ENCODE measurements around the gene ZMAT3.

ZMAT3 gene

DNA sequence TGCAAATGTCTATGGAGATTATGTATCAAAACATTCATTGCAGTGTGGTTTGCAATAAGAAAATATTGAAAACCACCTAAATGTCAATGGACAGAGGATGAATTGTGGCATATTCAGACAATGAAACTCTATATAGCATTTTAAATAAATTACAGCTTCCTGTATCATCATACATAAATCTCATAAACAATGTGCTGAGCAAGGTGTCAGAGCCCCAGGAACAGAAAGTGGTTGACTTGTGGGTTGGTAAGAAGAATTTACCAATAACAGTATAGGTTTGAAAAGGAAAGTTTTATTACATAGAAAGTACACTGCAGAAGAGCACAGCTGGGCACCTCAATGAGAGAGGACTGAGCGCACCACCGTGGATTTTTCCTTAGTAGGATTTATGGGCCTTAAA is 75.2 kb downstream of the ZMAT3 start:
- Histone ChIP-seq H3K27ac (ENCODE audit: low read length) (no peak overlapping the region), H3K36me3 (ENCODE audit: control insufficient read depth, insufficient read depth, low read length) (no peaks in the 10 kb centered on the region; the same call in 1 of the 2 replicates), H3K27me3 (ENCODE audit: control insufficient read depth, insufficient read depth, low read length) (no peaks in the 10 kb centered on the region), H3K4me1 (ENCODE audit: control insufficient read depth, insufficient read depth, low read length) (no peaks in the 10 kb centered on the region), H3K4me3 (ENCODE audit: low read length) (no peak overlapping the region), H3K9me3 (ENCODE audit: control insufficient read depth, insufficient read depth, low read length) (no peaks in the 10 kb centered on the region)
- WGBS (ENCODE audit: insufficient coverage, insufficient read length) = no CpG with 5 or more reads among the region's 2 CpGs
- DNase-seq (ENCODE audit: low read depth, low spot score) = no peak

GRCh38 chr3:178990293-178990692 is 81.3 kb downstream of the ZMAT3 start:
- Histone ChIP-seq H3K36me3 (ENCODE audit: control insufficient read depth, insufficient read depth, low read length) (no peaks in the 10 kb centered on the region), H3K4me3 (ENCODE audit: low read length) (no peak overlapping the region), H3K27ac (ENCODE audit: low read length) (no peak overlapping the region), H3K9me3 (ENCODE audit: control insufficient read depth, insufficient read depth, low read length) (peaks cover 9% of the 10 kb centered on the region), H3K27me3 (ENCODE audit: control insufficient read depth, insufficient read depth, low read length) (no peaks in the 10 kb centered on the region), H3K4me1 (ENCODE audit: control insufficient read depth, insufficient read depth, low read length) (no peaks in the 10 kb centered on the region)
- no CpG with 5 or more reads among the region's 3 CpGs for WGBS (ENCODE audit: insufficient coverage, insufficient read length)
- no peak for DNase-seq (ENCODE audit: low read depth, low spot score)

- Histone ChIP-seq H3K9me3 (ENCODE audit: control insufficient read depth, insufficient read depth, low read length) (peaks cover 9% of the 10 kb centered on the region), H3K27ac (ENCODE audit: low read length) (no peak overlapping the region), H3K27me3 (ENCODE audit: control insufficient read depth, insufficient read depth, low read length) (no peaks in the 10 kb centered on the region), H3K4me3 (ENCODE audit: low read length) (no peak overlapping the region), H3K36me3 (ENCODE audit: control insufficient read depth, insufficient read depth, low read length) (no peaks in the 10 kb centered on the region), H3K4me1 (ENCODE audit: control insufficient read depth, insufficient read depth, low read length) (no peaks in the 10 kb centered on the region)
- no peak for DNase-seq (ENCODE audit: low read depth, low spot score)
- no CpG with 5 or more reads among the region's 1 CpG for WGBS (ENCODE audit: insufficient coverage, insufficient read length)
Measured at GRCh38 chr3:178989821-178990220, 81.8 kb downstream of the ZMAT3 start.

GRCh38 chr3:178987745-178988144 is 83.9 kb downstream of the ZMAT3 start:
- H3K9me3 ChIP-seq (ENCODE audit: control insufficient read depth, insufficient read depth, low read length) = peaks cover 9% of the 10 kb centered on the region
- H3K27ac ChIP-seq (ENCODE audit: low read length) = no peak overlapping the region
- no CpG with 5 or more reads among the region's 1 CpG for WGBS (ENCODE audit: insufficient coverage, insufficient read length)
- H3K4me1 ChIP-seq (ENCODE audit: control insufficient read depth, insufficient read depth, low read length) = no peaks in the 10 kb centered on the region
- H3K27me3 ChIP-seq (ENCODE audit: control insufficient read depth, insufficient read depth, low read length) = no peaks in the 10 kb centered on the region
- DNase-seq (ENCODE audit: low read depth, low spot score) = no peak
- no peak overlapping the region for H3K4me3 ChIP-seq (ENCODE audit: low read length)
- H3K36me3 ChIP-seq (ENCODE audit: control insufficient read depth, insufficient read depth, low read length) = no peaks in the 10 kb centered on the region

GRCh38 chr3:178986456-178986855 is 85.2 kb downstream of the ZMAT3 start:
- Histone ChIP-seq H3K4me3 (ENCODE audit: low read length) (no peak overlapping the region), H3K27ac (ENCODE audit: low read length) (no peak overlapping the region), H3K27me3 (ENCODE audit: control insufficient read depth, insufficient read depth, low read length) (no peaks in the 10 kb centered on the region), H3K9me3 (ENCODE audit: control insufficient read depth, insufficient read depth, low read length) (peaks cover 9% of the 10 kb centered on the region), H3K4me1 (ENCODE audit: control insufficient read depth, insufficient read depth, low read length) (no peaks in the 10 kb centered on the region; the same call in 1 of the 2 replicates), H3K36me3 (ENCODE audit: control insufficient read depth, insufficient read depth, low read length) (no peaks in the 10 kb centered on the region)
- WGBS (ENCODE audit: insufficient coverage, insufficient read length) = no CpG with 5 or more reads among the region's 2 CpGs
- no peak for DNase-seq (ENCODE audit: low read depth, low spot score)

GRCh38 chr3:178982137-178982536 is 89.5 kb downstream of the ZMAT3 start:
- H3K27me3 ChIP-seq (ENCODE audit: control insufficient read depth, insufficient read depth, low read length) = no peaks in the 10 kb centered on the region
- no peak overlapping the region for H3K4me3 ChIP-seq (ENCODE audit: low read length)
- H3K27ac ChIP-seq (ENCODE audit: low read length) = no peak overlapping the region
- no peak for DNase-seq (ENCODE audit: low read depth, low spot score)
- no CpG with 5 or more reads among the region's 4 CpGs for WGBS (ENCODE audit: insufficient coverage, insufficient read length)
- no peaks in the 10 kb centered on the region for H3K36me3 ChIP-seq (ENCODE audit: control insufficient read depth, insufficient read depth, low read length)
- no peaks in the 10 kb centered on the region; the same call in 1 of the 2 replicates for H3K9me3 ChIP-seq (ENCODE audit: control insufficient read depth, insufficient read depth, low read length)
- no peaks in the 10 kb centered on the region; the same call in 1 of the 2 replicates for H3K4me1 ChIP-seq (ENCODE audit: control insufficient read depth, insufficient read depth, low read length)

GRCh38 chr3:178975320-178975719 is 96.3 kb downstream of the ZMAT3 start:
- WGBS (ENCODE audit: insufficient coverage, insufficient read length) = no CpG with 5 or more reads among the region's 2 CpGs
- no peak for DNase-seq (ENCODE audit: low read depth, low spot score)
- Histone ChIP-seq H3K9me3 (ENCODE audit: control insufficient read depth, insufficient read depth, low read length) (no peaks in the 10 kb centered on the region), H3K4me3 (ENCODE audit: low read length) (no peak overlapping the region), H3K36me3 (ENCODE audit: control insufficient read depth, insufficient read depth, low read length) (no peaks in the 10 kb centered on the region), H3K27me3 (ENCODE audit: control insufficient read depth, insufficient read depth, low read length) (no peaks in the 10 kb centered on the region), H3K27ac (ENCODE audit: low read length) (no peak overlapping the region), H3K4me1 (ENCODE audit: control insufficient read depth, insufficient read depth, low read length) (no peaks in the 10 kb centered on the region)

DNA sequence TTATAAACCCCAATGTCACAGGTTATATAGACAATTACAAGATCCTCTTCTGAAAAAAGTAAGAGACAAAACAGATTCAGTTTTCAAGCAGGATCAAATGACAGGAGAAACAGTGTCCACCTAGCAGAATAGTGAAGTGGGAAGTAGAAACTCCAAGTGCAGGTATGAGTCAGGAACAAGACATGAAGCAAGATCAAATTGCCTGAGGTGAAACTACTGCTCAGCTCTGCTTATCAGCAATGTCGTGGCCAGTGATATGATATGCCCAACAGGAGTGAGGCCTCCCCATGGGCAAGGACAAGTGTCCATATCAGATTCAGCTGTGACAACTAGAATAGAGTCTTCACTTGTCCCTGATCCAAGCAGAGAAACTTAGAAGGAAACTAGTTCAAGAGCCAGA is 100.0 kb downstream of the ZMAT3 start:
- H3K27me3 ChIP-seq (ENCODE audit: control insufficient read depth, insufficient read depth, low read length) = no peaks in the 10 kb centered on the region
- no peak overlapping the region for H3K4me3 ChIP-seq (ENCODE audit: low read length)
- H3K4me1 ChIP-seq (ENCODE audit: control insufficient read depth, insufficient read depth, low read length) = peaks cover 1% of the 10 kb centered on the region; the same call in 1 of the 2 replicates
- H3K27ac ChIP-seq (ENCODE audit: low read length) = no peak overlapping the region
- DNase-seq (ENCODE audit: low read depth, low spot score) = no peak
- no peaks in the 10 kb centered on the region for H3K9me3 ChIP-seq (ENCODE audit: control insufficient read depth, insufficient read depth, low read length)
- no CpG with 5 or more reads among the region's 1 CpG for WGBS (ENCODE audit: insufficient coverage, insufficient read length)
- H3K36me3 ChIP-seq (ENCODE audit: control insufficient read depth, insufficient read depth, low read length) = no peaks in the 10 kb centered on the region

DNA sequence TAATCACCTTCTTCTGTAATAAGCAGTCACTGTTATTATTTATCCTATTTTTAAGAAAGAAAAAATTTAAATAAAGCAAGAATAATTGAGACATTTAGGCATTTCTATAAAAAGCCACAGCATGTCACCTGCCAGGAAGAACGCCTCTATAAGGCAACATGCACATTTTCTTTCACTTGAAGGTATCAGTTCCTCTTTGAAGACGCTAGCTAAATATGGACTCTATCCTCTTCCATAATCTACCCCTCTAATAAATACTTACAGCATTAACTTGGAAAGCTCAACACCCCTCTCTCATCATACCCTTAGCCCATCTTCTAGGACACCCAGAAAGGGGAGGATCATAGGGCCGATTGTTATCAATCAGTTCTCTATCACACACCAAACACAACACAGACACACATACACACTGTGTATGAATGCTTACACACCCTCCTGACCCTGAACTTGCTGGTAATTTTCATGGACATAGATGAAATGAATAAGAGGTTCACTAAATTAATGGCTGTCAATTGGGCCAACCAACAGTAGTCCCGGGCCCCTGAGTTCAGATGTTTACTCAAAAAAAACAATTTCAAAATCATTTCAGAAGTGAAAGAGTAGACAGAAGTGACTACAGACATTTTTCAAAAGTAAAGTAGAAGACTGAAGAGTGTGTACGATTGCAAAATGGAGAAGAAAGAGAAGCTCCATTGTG is 102.5 kb downstream of the ZMAT3 start:
- no peak overlapping the region for H3K27ac ChIP-seq (ENCODE audit: low read length)
- peaks cover 1% of the 10 kb centered on the region; the same call in 1 of the 2 replicates for H3K4me1 ChIP-seq (ENCODE audit: control insufficient read depth, insufficient read depth, low read length)
- no peaks in the 10 kb centered on the region for H3K27me3 ChIP-seq (ENCODE audit: control insufficient read depth, insufficient read depth, low read length)
- no peaks in the 10 kb centered on the region for H3K9me3 ChIP-seq (ENCODE audit: control insufficient read depth, insufficient read depth, low read length)
- H3K36me3 ChIP-seq (ENCODE audit: control insufficient read depth, insufficient read depth, low read length) = no peaks in the 10 kb centered on the region
- DNase-seq (ENCODE audit: low read depth, low spot score) = no peak
- WGBS (ENCODE audit: insufficient coverage, insufficient read length) = no CpG with 5 or more reads among the region's 5 CpGs
- H3K4me3 ChIP-seq (ENCODE audit: low read length) = no peak overlapping the region
